GM18520 (cell line): ENCODE results near the gene KLF3.
A peak's percentile ranks its signal among the peaks of the same experiment; 100 is the strongest.

Experiments used
- ATAC-seq: cut with Tn5 transposase; IDR thresholded peaks from one replicate; pipeline ENCODE4 v1.9.1; 2021; ENCODE audit not compliant: unreplicated experiment

Gene KLF3

GRCh38 chr4:38694330-38694729, 30.3 kb downstream of the KLF3 start:
- ATAC-seq = no peak

DNA sequence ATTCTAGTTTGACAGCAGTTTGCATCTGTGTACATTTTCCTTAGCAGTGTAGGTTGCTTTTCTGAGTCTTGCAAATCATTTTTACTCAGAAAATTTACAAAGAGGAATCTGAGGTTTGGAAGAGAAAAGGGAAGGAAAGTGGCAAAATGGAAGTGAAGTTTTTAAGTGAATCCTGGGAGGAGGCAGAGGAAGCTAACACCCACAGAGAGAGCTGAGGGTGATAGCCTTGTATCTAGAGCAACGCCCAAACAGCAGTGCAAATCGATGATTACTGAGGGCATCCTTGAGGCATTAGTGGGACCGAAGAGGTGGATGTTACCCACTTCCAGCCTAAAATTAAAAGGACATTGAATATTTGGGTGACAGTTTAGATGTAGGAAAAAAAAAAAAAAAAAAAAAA, 31.8 kb downstream of the KLF3 start:
- no peak for ATAC-seq

DNA sequence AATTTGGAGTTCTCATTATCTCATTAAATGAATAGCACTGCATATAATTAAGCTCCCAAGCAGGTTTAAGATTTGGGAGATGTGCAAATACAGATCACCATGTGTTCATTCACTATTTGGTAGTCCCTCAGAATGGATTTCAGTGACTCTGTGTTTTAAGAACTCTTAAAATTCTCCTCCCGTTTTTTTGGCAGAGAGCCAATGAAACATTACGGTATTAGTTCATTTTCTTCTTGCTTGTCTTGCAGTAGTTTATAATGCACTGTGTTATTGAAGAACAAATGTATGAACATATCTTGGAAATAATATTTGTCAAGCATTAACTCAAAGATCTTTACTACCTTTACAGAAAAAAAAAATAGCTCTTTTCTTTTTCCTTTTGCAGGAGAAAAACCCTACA, 32.7 kb downstream of the KLF3 start:
- no peak for ATAC-seq

GRCh38 chr4:38698176-38698575, 34.2 kb downstream of the KLF3 start:
- ATAC-seq = no peak

DNA sequence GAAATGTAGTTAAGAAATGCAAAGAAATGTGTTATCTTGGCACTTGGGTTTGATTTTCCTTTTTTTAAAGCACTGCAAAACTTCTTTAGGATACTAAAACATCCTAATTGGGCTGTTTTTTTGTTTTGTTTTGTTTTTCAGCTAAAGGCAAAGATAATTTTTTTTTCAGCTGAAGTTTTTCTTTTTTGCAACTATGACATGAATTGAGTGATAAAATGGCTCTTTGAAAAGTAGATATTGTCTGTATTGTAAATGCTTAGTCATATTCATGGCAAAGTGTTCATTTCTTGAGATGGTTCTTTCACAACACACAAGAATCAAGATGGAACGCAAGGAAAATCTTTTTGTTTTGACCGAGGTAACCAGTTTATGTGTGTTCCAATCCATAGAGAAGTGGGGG, 35.1 kb downstream of the KLF3 start:
- no peak for ATAC-seq

GRCh38 chr4:38703635-38704034, 39.6 kb downstream of the KLF3 start:
- ATAC-seq = no peak

GRCh38 chr4:38704622-38705154, 40.7 kb downstream of the KLF3 start:
- no peak for ATAC-seq

DNA sequence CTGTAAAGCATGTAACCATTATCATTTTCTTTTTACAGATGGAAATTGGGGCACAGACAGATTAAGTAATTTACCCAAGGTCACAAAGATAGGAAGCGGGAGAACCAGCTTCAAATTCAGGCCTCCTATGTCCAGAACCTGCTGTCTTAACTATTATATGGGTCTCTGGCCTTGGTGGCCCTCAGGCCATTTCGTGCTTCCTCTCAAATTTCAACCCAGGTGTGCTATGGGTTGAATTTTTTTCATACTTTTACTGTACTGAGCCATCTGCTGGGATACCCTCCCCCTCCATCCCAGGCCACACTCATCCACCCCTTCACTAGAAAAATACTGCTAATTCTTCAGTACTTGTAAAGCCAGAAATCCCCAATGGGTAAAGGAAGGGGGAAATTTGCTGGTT, 42.3 kb downstream of the KLF3 start:
- ATAC-seq = no peak

DNA sequence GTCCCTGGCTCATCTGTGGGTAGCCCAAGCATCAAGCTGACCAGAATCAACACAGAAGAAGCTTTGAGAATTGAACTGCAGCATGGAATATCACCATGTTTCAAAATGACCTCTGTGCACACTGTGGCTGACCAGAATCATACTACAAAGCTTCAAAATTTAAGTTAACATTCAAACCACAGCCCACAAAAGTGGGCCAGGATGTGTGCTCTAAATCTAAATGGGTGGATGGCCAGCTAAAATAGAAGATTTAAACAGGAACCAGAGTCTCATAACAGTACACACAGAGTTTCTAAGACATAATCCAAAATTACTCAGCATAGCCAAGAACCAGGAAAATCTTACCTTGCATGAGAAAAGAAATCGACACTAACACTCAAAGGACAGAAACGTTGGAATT, 46.1 kb downstream of the KLF3 start:
- ATAC-seq = no peak

- no peak for ATAC-seq
Measured at GRCh38 chr4:38711066-38711465, 47.1 kb downstream of the KLF3 start.

- no peak for ATAC-seq
Measured at GRCh38 chr4:38715050-38715449, 51.1 kb downstream of the KLF3 start.

DNA sequence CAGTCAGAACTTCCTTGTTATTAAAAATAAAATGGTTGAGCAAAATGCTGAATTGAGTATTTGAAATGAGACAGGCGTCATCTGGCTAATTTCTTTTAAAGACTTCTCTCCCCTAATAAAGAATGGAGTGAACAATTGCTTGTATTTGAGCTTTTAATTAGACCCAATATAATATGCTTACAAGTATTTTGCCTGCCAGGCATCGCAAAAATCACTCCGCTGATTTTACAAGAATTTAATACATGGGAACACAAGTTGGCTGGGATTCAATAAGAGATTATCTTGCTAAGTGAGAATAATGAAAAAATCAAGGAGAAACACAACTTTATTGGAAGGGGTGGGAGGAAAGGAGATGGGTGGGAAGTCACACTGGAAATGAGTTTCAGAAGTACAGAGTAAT, 52.3 kb downstream of the KLF3 start:
- no peak for ATAC-seq

- ATAC-seq = no peak
Measured at GRCh38 chr4:38717604-38718003, 53.6 kb downstream of the KLF3 start.

GRCh38 chr4:38723114-38723513, 59.1 kb downstream of the KLF3 start:
- no peak for ATAC-seq

DNA sequence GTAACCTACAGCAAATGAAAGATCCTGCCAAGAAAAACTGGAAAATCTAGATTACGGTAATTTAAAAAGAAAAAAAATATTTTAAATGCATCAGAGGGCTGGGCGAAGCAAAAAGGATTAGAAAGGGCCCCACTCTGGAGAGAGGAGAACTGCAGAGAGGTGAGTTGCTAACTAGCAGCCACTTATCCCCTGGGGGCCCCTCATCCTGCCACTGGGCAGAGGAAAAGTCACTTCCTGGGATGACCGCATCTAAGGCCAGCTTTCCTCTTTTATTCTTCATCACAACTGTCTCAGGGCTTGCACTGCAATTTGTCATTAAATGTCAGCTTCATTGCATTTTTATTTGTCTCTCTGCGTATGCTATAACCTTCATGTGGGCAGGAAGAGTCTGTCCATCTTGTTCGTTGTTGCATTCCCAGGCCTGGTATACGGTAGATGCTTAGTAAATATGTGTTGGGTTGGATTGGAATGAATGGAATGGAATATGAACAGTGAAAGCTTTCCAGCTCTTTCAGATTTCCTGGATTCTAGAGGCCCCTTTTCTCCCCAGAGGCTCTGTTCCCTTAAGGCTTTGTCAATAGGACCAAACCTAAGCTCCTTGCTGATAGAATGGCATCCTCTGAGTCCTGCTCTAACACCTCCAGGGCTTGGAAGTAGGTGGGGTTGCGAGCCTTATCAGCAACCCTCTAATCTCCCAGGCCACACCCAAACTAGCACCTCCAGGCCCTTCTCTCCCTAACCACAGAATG, 59.9 kb downstream of the KLF3 start:
- ATAC-seq = no peak

GRCh38 chr4:38724475-38724808, 60.4 kb downstream of the KLF3 start:
- no peak for ATAC-seq

- ATAC-seq = no peak
Measured at GRCh38 chr4:38728631-38729141, 64.7 kb downstream of the KLF3 start.

GRCh38 chr4:38730493-38730829, 66.5 kb downstream of the KLF3 start:
- ATAC-seq = no peak

DNA sequence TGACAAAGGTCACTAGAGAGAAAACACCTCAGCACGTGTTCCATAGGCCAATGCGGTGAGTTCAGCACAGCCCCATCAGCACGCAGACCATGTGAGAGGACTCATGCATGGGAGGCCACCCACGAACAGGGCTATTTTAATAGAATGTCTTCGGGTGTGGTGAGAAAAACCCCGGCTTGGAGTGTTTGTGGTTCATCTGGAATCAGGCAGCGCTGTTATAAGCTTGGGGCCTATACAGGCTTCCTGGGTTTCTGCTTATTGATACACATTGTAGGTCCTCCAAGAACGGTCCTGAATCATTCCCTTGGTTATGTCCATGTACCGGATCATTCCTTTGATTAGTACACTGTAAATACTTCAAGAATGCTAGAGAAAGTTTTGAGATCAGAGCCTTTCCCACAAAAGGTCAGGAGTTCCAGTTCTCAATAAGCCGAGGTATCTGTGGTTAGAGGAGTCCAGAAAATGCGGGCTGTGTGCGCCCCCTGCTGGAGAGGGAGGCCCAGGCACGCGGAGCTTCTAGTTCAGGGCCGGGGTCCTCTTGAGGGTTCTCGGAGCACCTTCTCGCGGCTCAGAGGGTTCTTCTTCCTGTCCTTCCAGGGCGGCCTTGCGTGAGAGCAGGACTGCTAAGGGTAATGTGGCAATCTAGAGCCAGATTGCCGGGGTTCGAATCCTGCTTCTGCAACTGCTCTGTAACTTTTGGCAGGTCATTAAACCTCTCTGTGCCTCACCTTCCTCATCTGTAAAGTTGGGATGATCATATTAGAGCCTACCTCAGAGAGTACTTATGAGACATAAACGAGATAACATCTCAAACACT, 67.0 kb downstream of the KLF3 start:
- ATAC-seq = peak; percentile 85

DNA sequence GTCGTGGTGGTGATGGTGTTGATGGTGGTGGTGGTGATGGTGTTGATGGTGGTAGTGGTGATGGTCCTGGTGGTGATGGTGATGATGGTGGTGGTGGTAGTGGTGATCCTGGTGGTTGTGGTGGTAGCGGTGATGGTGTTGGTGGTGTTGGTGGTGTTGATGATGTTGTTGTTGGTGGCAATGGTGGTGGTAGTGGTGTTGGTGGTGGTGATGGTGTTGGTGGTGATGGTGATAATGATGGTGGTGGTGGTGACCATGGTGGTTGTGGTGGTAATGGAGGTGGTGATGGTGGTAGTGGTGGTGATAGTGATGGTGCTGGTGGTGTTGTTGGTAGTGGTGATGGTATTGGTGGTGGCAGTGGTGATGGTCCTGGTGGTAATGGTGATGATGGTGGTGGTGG, 69.7 kb downstream of the KLF3 start:
- ATAC-seq = no peak

DNA sequence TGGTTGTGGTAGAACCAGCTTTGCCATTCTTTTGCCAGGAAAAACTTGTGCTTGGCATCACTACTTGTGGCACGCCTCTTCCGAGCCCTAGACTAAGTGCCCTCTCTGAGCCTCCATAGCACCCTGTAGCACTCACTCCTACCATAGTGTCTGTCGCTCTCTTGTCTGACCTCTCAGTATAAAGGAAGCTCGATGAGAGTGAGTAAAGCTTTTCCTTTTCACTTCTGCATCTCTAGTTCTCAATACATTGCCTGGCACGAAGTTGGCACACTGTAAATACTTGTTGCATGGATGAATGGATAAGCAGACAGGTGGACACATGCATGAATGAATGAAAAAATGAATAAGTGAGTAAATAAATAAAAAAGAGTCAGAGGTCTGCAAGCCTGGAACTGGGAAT, 70.4 kb downstream of the KLF3 start:
- ATAC-seq = no peak

- ATAC-seq = no peak
Measured at GRCh38 chr4:38734911-38735310, 70.9 kb downstream of the KLF3 start.
